Measurements from ENCODE around the gene NAIF1. TPM values are rescaled to one million over a fixed set of nuclear protein-coding genes. Genes with fewer than 3 reads are reported as not detected.

NAIF1 gene
- total RNA-seq, 1 experiment from 2014 or later = 17.3 TPM

DNA sequence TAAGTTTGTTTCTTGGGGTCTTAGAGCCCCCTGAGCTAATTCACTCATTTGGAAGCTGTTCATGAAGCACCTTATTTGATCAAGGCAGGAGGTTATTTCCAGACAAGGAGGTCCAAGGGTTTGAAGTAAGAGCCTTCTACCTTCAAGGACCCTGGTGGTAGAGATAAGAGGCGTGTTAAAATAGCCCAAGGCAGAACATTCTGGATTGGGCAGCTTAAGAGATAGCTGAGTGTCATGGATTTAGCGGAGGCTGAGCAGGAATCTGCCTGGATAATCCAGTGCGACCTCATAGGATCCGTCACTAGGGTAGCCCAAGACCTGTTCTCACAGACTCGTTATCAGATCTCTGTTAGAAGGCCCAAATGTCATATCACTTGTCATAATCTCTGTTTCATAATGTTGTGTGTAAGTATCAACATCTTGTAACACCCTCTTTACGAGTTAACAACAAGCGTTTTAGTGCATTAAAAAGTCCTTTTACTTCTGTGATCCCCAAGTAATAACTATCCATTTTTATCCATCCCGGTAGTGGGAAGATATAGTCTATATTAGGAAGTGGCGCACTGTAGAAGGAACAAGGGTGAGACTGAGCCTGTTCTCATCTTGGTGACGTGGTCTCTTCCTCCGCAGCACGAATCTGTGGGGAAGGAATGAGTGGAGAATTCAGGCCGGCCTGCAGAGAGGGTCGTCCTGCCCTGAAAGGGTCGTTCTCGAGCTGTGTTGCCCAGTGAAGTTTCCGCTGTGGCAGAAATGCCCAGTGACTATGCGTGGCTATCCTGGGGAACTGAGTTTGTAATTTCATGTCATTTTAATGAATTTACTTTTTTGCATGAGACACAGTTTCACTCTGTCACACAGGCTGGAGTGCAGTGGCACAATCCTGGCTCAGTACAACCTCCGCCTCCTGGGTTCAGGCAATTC is 29.8 kb upstream of the NAIF1 start:
- ChIA-PET POLR2A (ENCODE audit: unreplicated experiment) (no interaction called here), CTCF (interaction anchor here (0.5 kb wide), 1 partner anchor 399 kb away, joined by 3 read pairs; no protein-coding TSS in a partner anchor)
- Histone ChIP-seq H3K36me3 (ENCODE audit: low read depth) (no peaks in the 10 kb centered on the region), H3K4me3 (no peak overlapping the region), H2AFZ (no peak overlapping the region), H3F3A (ENCODE audit: insufficient read depth, low read depth) (peaks cover 46% of the 10 kb centered on the region), H3K27me3 (ENCODE audit: insufficient read depth, low read depth) (no peaks in the 10 kb centered on the region), H3K79me2 (ENCODE audit: low read depth) (peaks cover 58% of the 10 kb centered on the region), H3K4me2 (no peak overlapping the region), H3K4me1 (replicated peaks; ENCODE audit: insufficient read depth) (peaks cover 41% of the 10 kb centered on the region), H3K9me3 (ENCODE audit: insufficient read depth, low read depth) (no peaks in the 10 kb centered on the region), H3K27ac (no peak overlapping the region), H3K9me2 (ENCODE audit: insufficient read depth) (no peaks in the 10 kb centered on the region), H4K20me1 (ENCODE audit: insufficient read depth) (peaks cover 9% of the 10 kb centered on the region; the same call in 1 of the 2 replicates)
- DNase-seq = no peak
- TF ChIP-seq, protein P1, sequence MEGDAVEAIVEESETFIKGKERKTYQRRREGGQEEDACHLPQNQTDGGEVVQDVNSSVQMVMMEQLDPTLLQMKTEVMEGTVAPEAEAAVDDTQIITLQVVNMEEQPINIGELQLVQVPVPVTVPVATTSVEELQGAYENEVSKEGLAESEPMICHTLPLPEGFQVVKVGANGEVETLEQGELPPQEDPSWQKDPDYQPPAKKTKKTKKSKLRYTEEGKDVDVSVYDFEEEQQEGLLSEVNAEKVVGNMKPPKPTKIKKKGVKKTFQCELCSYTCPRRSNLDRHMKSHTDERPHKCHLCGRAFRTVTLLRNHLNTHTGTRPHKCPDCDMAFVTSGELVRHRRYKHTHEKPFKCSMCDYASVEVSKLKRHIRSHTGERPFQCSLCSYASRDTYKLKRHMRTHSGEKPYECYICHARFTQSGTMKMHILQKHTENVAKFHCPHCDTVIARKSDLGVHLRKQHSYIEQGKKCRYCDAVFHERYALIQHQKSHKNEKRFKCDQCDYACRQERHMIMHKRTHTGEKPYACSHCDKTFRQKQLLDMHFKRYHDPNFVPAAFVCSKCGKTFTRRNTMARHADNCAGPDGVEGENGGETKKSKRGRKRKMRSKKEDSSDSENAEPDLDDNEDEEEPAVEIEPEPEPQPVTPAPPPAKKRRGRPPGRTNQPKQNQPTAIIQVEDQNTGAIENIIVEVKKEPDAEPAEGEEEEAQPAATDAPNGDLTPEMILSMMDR (conservative IDR thresholded peaks at IDR 0.05) = no peak
- no peak for TF ChIP-seq EZH2 (IDR thresholded peaks at IDR 0.05; ENCODE audit: low read depth)
- intact Hi-C loops (cut with micrococcal nuclease; ENCODE audit: unreplicated experiment) = loop anchor here (5.0 kb wide), 1 partner anchor 45 kb away; no protein-coding TSS in a partner anchor
- no TSS peak for BruUV-seq (replicated peaks)

DNA sequence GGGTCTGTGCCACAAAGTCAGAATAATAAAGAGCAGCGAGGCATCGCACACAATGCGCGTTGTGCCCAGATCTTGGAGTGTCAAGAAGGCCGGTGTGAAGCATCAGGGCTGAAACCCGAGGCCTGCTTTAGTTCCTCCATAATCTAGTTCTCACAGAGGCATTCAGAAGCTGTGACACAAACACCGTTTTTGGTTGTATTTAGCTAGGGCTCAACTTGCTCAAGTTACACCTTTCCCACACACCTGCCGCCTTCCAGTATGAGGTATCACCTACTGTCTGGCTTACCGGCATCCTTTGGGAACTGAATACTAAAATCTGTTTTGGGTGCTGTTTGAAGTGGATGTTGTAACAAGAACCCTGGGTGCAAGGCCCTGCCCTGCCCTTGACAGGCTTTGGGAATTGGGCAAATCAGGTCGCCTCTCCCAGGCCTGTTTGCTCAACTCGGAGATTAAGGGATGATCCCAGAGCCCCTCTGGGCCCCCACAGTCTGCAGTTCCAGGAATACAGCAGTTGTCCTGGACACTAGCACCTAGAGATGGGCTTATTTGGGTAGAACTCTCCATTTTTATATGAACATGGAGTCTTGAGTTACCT is 27.9 kb upstream of the NAIF1 start:
- Histone ChIP-seq H3K36me3 (ENCODE audit: low read depth) (no peaks in the 10 kb centered on the region), H3F3A (ENCODE audit: insufficient read depth, low read depth) (peaks cover 46% of the 10 kb centered on the region), H3K9me2 (ENCODE audit: insufficient read depth) (no peaks in the 10 kb centered on the region), H2AFZ (no peak overlapping the region), H3K27ac (peak overlapping the region; percentile 81), H3K9me3 (ENCODE audit: insufficient read depth, low read depth) (no peaks in the 10 kb centered on the region), H3K4me3 (no peak overlapping the region), H3K4me1 (replicated peaks; ENCODE audit: insufficient read depth) (peaks cover 38% of the 10 kb centered on the region), H3K27me3 (ENCODE audit: insufficient read depth, low read depth) (no peaks in the 10 kb centered on the region), H3K4me2 (peak overlapping the region; percentile 52), H3K79me2 (ENCODE audit: low read depth) (peaks cover 50% of the 10 kb centered on the region), H4K20me1 (ENCODE audit: insufficient read depth) (peaks cover 8% of the 10 kb centered on the region; the same call in 1 of the 2 replicates)
- CTCF ChIA-PET = interaction anchor here (0.6 to 1.2 kb wide), 2 partner anchors 28 to 1748 kb away, joined by 3 read pairs; partner anchors contain the start of gene NAIF1
- TF ChIP-seq, protein P1 (conservative IDR thresholded peaks at IDR 0.05) = no peak
- no peak for TF ChIP-seq EZH2 (IDR thresholded peaks at IDR 0.05; ENCODE audit: low read depth)
- intact Hi-C loops (cut with micrococcal nuclease; ENCODE audit: unreplicated experiment) = loop anchor here (1.0 to 5.0 kb wide), 2 partner anchors 16 to 43 kb away; no protein-coding TSS in a partner anchor
- no TSS peak for BruUV-seq (replicated peaks)
- DNase-seq = no peak
- POLR2A ChIA-PET (ENCODE audit: unreplicated experiment) = interaction anchor here (0.5 to 1.3 kb wide), 3 partner anchors 23 to 533 kb away, joined by 3 to 6 read pairs (median 5); no protein-coding TSS in a partner anchor
